GM12891 (cell line): ENCODE results near the gene SLIT1.

ENCODE experiments used
- POLR2A ChIP-seq: IDR thresholded peaks from 2 replicates; pipeline ENCODE4 v1.6.1; 2011; ENCODE audit warnings: low read depth, low read length, control low read depth
- TAF1 ChIP-seq: IDR thresholded peaks from 2 replicates; pipeline ENCODE4 v1.6.1; 2011; ENCODE audit warnings: low read depth, low read length, control low read depth

DNA sequence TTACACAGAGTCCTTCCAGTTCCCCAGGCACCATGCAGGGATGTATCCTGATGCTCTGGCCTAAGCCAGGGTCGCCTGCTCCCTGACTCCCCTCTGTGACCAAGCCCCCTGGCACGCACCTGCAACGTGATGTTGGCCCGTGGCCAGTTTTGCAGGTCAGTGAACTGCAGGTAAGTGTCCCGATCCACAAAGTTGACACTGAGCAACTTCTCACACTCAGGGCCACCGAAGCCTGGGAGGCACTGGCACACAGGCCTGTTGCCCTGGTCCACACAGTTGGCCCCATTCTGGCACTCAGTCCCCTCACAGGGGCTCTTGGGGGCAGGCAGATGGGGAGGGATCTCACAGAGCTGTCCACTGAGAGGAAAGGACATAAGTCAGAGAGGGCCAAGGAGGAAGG lies 179.4 kb downstream of the SLIT1 start:
- TF ChIP-seq POLR2A (no peak), TAF1 (no peak)
